T-cell (primary cell): ENCODE data around the gene SOCS6. TPM values are rescaled to one million over a fixed set of nuclear protein-coding genes. Genes with fewer than 3 reads are reported as not detected.

ENCODE experiments used
- total RNA-seq, 35 experiments: library from RNA in 6 of 35; stranded (reverse) in 6 of 35; fragments of 120-200 nt in 1 of 35; gene quantifications; one replicate each; pipeline versions ENCODE4 v1.2.1 to v1.2.4 and lab custom pipeline; 2013 to 2026

Gene SOCS6
- total RNA-seq, 5 donors from 2014 or later (not counting 1 experiment from before 2014, with no cell fraction given) = 0.30 to 2.1 (median 1.3) TPM

Other genes with a start within 250 kb of the SOCS6 start
- gene RTTN, start 83.4 kb upstream of the SOCS6 start, total RNA-seq = 10 to 100 TPM; 17.8 to 31.7 (median 19.4) TPM